Measurements from ENCODE around the gene CHCHD10.

- TF ChIP-seq CTCF (conservative IDR thresholded peaks at IDR 0.05; ENCODE audit: low read depth, low read length) = no peak
- no peak for TF ChIP-seq EZH2 (IDR thresholded peaks at IDR 0.05; ENCODE audit: borderline replicate concordance, low read depth, low read length, poor library complexity, severe bottlenecking)
Observed at GRCh38 chr22:23720855-23721254, 46.9 kb downstream of the CHCHD10 start.
